NCI-H510A treated with DMSO at 0.1 percent for 48 hours (cell line): Measurements from ENCODE around the gene ARHGAP6.

Source experiments
- DNase-seq: peaks from one replicate; lab custom pipeline; 2025; lab: John Stamatoyannopoulos, UW

The ARHGAP6 gene, protein sequence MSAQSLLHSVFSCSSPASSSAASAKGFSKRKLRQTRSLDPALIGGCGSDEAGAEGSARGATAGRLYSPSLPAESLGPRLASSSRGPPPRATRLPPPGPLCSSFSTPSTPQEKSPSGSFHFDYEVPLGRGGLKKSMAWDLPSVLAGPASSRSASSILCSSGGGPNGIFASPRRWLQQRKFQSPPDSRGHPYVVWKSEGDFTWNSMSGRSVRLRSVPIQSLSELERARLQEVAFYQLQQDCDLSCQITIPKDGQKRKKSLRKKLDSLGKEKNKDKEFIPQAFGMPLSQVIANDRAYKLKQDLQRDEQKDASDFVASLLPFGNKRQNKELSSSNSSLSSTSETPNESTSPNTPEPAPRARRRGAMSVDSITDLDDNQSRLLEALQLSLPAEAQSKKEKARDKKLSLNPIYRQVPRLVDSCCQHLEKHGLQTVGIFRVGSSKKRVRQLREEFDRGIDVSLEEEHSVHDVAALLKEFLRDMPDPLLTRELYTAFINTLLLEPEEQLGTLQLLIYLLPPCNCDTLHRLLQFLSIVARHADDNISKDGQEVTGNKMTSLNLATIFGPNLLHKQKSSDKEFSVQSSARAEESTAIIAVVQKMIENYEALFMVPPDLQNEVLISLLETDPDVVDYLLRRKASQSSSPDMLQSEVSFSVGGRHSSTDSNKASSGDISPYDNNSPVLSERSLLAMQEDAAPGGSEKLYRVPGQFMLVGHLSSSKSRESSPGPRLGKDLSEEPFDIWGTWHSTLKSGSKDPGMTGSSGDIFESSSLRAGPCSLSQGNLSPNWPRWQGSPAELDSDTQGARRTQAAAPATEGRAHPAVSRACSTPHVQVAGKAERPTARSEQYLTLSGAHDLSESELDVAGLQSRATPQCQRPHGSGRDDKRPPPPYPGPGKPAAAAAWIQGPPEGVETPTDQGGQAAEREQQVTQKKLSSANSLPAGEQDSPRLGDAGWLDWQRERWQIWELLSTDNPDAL (N-terminal part only)

DNA sequence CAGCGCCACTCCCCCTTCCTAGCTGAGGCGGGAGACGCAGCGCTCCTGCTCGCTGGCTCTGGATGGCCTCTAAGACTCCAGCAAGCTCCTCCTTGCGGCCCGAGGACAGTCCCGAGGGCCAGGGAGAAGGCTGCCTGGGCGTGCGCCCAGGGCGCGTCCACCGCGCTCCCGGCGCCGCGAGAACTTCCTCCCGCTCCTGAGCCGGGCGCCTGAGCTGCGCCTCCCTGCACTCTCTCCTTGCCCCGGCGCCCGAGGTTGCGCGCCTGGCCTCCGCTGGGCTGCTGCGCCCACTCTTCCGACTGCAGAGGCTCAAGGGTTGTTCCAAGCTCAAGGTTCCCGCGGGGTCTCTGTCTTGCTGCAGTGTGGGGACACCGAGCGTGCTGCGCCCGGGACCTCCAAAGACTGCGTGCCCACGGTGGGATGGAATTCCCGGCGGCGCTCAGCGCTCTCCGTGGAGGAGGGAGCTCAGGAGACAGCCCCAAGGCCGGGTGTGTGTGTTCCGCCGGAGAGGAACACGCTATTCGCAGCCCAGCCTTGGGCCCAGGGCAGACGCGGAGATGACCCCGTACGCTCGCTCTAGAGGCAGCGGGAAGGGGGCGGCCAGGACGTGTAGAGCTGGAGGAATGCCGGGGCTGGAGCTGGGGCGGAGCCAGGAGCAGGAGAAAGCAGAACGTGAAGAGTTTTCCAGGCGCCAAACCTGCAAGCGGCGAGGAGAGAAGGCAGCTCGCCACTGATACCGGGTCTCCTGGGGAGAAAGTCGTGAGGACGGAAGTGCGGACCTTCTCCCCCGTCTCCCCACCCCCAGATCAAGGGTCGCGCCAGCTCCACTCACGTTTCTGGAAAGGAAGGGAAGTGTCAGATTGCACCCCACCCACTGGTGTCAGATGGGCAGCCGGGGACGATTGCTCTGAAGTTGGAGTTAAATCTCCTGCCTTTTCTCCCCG is at the start of gene ARHGAP6:
Gene ARHGAP6, minus strand, starts transcription at position 753 of the 944 bp plus-strand sequence. CDS start 1,092 bp downstream, outside the sequence.
- peak; percentile 3 for DNase-seq

DNA sequence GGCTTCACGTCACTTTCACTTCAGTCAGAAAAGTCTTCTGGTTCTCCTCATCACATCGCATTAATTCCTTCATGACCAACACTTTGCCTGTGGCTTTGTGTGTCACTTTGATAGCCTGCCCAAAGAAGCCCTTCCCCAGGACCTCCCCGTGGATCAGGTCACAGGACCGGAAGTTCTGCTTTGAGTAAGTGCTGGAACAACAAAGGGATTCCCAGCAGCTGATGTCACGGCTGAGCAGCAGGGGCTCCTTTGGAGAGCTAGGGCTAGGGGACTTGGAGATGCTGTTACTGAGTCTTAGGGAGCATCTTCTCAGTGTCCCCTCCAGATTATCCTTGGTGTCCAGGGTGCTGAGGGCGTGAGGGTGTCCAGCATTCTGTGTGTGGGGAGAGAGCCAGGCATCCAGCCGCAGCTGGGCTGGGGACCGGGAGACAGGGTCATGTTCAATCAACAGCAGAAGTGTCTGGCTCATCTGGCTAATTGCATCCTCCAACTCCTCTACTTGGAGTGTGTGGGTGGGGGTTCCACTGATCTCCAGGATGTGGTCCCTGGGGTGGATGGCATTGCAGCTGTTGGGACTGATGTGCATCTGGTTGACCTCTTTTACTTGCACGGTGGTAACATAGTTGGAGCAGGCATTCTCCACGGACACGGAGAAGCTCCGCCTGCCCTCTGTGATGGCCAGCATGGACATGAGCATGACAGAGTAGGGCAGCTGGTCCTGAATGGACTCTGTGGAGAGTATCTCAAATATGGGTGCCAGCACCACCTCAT is 39.2 kb upstream of the ARHGAP6 start:
- DNase-seq = no peak

DNA sequence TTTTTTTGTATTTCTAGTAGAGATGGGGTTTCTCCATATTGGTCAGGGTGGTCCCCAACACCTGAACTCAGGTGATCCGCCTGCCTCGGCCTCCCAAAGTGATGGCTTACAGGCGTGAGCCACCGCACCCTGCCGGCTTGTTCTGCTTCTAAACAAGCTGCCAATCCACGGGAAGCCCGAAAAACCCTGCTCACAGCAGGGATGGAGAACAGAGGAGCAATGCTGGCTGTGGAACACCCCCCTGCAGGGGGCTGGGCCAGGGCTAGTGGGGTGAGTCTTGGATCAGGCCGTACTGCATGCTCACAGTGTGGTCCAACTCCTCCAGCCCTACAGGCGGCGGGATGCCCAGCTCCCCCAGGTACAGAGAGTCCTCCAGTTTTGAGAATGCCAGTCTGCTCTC is 38.1 kb upstream of the ARHGAP6 start:
- DNase-seq = no peak

DNA sequence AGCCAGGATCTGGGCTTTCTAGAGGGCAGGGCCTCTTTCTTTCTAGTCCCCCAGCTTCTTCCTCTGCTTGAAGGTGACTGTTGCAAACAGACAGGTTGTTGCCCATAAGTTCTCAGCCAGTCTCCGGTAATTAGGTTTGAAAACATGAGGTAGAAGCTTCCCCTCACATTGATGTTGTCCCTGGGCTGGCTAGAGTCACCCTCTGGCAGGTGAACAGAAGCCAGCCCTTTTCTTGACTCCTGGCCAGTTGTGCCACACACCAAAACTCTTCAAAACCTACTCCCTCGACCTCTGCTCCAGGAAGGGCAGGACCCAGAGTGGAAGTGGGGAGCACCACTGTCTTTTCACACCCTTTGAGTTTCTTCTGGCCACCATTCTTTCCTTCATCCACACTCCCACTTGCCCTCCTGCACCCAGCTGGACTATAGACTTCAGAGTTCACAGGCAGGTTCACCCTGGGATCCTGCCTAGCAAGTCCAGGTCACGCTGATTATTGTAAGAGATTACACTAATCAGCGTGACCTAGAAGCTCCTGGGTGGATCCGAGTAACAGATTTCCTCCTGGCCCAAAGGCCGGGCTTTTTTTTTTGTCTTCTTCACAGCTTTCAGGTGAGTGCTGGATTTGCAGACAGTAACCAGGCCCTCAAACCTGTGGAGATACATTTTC is 37.4 kb upstream of the ARHGAP6 start:
- no peak for DNase-seq

DNA sequence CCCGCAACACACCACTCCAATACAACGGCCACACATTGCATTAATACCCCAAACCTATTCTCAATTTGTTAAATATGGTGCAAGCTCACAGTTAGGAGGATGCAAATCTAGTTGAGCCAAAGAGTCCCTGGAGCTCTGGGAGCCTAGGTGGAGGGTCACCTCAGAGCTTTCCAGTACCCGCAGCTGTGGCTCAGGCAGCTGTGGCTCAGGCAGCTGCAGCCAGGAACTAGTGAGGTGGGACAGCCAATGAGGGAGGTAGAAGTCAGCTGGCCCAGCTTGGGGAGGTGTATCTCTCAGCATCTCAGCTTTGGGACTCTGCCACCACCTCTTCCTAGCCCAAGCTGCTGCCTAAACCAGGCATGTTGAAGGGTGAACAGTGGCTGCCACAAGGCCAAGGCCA is 36.7 kb upstream of the ARHGAP6 start:
- DNase-seq = no peak

DNA sequence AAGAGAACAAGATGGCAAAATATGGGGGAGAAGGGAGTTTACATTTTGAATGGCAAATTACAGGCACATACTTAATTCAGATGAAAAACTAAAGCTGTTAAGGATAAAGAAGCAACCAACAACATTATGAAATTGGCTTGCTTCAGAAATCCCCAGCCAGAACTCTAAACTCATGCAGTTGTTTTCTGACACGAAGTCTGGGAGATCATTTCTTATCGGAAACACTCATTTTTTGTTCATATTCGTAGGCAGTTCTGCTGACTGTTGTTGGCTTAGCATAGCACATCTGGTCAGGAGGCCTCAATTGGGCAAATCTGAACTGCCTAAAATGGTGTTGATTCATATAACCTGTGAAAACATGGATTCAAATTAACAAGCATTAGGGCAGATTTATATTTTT is 33.0 kb upstream of the ARHGAP6 start:
- DNase-seq = no peak

DNA sequence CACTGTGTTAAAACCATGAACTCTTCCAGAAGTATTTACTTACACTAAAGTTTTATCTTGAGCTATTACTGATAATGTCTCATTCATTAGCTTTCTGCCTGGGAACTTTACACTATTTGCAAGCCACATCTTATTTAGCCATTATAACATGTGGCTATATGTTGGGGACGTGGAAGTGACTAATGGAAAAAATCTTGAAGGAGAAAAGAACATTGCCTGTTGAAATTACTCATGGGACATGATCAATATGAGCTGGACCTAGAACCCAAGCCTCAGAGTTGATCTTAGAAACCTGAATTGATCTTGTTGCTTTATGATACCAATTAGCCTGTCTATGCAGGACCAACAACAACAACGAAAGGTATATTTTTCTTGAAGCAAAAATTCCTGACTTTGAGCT is 22.5 kb upstream of the ARHGAP6 start:
- DNase-seq = no peak

DNA sequence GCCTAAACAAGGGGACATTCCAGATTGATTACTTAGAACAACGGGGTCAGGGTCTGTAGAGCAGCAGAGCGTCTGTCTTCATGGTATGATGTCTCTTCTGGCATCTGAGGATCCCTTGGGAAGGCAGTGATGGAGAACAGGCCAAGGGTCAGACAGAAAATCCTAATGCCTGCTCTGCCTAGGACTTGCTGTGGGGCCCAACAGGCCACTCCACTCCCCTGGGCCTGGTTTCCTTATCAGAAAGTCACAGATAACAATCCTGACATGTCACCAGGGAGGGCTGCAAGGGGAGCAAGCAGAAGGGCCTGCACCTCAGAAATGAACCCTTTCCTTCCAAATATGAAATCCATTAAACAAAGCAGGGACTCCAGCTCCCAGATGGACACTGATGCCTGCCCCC is 21.4 kb upstream of the ARHGAP6 start:
- no peak for DNase-seq

DNA sequence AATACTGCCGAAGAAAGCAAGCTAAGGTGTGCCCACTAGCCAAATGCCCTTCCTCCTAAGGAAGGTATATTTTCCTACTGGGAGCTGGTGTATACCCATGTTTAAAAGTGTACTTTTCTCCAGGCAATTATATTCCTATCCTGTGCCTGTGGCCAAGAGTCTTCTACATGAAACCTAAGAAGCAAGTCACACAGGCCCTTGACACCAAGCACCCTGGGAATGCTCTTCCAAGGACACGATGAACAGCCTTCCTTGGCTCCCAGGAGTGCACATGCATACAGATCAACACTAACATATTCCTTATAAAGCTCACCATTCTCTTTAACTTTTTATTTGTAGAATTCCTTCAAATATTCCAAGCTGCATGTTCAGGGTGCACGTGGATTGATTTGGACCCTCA is 17.3 kb upstream of the ARHGAP6 start:
- DNase-seq = no peak

DNA sequence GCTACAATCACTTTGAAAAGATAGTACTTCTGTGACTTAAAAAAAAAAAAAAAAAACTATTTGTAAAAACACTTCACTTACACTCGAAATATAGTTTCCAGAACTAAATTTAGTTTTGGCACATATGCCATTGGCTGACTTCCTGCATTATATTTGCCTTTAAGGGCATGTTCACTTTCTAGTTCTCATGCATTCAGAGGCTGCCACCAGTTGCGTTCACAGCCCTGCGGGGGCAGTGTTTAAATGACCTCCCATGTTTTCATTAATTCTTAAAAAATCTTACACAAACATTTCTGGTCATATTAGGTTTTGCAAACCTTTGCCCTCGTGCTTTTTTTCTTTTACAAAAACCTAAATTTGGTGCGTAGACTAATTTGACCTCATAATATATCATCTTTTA is 12.4 kb upstream of the ARHGAP6 start:
- no peak for DNase-seq

DNA sequence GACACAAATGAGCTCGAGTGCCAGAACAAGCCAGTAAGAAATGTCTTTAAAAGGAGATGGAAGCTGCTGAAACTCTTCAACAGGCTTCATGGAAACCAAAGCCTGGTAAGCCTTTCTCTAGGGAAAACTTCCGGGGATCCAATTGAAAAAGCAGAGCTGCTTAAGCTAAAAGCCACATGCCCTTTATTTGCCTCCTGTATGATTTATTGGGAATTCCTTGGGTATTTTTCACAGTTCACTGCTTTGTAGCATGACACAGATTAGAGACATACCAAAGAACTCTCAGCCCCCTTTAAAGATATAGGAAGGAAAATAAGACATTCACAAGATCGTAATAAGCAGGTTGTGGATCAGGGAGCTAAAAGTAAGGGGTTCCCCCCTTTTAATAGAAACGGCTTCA is 6.5 kb upstream of the ARHGAP6 start:
- DNase-seq = no peak

DNA sequence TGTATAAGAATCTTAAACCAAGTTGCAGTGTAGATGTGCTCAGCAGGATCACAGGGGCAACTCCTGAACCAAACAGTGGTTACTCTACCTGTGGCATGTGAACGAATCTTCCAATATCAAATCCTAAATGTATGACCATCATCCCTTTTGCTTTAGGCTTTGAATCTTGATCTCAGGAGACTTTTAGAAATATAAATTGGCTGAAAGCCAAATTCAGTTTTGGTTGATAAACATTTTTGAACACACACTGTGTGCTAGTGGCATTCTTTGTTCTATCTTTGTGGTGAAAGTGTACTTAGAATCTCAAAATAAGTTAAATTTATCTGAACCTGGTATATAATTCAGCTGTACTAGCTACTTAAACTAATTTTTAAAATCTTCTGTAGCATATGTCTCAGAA is 4.6 kb upstream of the ARHGAP6 start:
- no peak for DNase-seq

DNA sequence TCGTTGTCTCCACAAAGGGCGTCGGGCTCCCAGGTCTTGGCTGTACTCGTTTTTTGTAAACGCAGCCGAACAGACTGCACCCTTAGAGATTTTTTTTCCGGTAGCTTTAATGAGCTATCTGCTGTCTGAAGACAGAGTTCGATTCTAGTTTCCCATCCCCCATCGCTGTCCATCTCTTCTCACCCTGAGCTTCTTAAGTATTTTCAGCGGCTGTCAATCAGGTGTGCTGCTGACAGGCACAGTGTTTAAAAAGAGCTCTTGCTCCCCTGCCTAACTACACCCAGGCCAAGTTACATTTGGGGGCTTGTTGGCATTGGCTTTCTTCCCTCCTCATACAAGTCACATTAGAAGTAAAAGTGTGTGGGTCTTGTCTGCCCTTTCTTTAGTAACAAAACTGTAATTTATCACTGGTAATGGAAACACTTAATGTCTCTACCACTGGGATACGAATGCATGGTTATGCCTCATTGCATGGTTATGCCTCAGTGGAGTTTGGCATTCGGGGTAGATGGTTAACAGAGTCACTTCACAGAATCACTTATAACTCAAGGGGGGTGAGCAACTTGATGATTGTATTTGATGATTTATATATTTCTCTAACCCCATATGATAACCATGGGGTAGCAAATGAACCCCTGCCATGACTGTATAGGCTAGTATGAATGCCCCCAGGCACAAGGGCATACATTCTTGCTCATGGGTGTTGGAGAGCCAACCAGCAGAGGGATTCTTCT is 1.4 kb upstream of the ARHGAP6 start:
- no peak for DNase-seq

DNA sequence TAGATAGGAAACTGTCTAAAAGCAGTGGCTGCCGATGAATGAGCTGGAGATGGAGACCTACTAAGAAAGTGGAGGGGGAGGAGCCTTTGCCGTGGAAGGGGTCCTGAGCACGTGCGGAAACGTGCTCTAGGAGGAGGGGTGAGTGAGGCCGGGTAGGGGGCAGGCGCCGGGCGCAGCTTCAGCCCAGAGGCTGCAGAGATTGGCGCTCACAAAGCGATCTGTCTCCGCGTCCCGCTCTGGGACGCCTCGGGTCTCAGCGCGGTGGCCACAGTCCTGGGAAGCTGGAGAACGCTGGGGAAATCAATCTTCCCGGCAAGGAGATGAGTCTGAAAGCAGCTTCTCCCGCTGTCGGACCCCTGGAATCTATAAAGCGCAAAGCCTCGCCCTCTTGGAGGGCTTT is 444 bp upstream of the ARHGAP6 start:
- DNase-seq = no peak

DNA sequence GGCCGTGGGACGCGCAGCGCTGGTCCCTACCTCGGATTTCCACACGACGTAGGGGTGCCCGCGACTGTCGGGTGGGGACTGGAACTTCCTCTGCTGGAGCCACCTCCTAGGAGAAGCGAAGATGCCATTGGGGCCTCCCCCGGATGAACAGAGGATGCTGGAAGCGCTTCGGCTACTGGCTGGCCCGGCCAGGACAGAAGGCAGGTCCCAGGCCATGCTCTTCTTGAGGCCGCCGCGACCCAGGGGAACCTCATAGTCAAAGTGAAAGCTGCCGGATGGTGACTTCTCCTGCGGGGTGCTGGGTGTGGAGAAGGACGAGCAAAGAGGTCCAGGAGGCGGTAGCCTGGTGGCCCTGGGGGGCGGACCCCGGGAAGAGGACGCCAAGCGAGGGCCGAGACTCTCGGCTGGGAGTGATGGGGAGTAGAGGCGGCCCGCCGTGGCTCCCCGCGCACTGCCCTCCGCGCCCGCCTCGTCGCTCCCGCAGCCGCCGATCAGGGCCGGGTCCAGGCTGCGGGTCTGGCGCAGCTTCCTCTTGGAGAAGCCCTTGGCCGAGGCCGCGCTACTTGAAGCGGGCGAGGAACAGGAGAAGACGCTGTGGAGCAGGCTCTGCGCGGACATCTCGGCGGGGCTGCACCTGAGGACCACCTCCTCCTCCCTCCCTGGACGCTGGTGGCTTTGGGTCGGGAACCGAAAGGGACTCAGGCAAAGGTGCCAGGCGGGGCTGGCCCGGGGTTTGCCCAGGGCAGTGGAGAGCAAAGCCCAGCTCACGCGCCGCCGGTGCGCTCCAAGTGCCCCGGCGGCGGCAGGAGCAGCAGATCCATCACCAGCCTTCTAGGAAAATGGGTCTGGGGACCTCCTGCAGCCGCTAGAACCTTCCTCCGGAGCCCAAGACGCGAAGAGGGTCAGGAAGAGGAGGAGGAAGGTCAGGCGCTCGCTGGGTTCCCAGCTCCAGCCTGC is 1.2 kb downstream of the ARHGAP6 start:
- no peak for DNase-seq

DNA sequence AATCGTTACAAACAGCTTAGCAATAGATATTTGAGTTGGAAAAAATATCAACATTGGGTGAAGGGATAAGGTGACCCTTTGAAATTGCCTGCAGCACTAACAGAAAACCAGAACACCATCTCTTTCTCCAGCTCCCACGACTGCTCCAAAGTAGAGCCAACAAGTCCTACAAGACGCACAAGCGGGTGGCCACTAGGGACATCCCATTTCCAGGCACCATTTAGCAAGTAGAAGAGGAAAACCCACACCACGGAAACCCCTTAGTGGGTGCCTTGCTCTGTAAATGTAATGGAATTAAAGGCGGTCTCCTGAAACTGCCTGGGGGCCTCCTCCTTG is 1.9 kb downstream of the ARHGAP6 start:
- no peak for DNase-seq

DNA sequence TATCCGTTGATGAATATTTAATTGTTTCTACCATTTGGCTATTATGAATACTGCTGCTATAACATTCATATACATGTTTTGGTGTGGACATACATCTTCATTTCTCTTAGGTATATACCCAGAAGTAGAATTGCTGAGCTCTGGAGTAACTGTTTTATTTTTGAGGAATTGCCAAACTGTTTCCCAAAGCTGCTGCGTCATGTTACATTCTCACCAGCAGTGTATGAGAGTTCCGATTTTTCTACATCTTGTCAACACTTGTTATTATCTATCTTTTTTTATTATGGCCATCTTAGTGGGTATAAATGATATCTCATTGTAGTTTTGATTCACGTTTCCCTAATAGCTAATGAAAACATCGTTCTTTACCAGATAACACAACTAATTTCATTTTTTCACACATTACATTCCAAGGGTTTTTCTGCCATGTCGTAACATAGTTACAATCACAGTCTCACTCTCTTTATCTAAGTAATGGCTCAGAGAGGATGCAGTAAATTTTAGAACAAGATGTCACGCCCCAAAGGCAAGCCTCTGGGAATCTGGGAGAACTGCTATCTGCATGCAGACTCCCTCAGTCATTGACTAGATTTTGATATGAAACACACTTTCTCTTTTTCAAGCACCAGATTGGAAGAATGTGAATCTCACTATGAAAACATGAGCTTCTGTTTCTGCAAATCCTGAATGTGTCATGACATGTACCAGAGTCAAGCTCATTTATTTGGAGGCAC is 10.3 kb downstream of the ARHGAP6 start:
- DNase-seq = no peak
